ENCODE measurements around the gene EPHA5. TPM values are rescaled to one million over a fixed set of nuclear protein-coding genes. Genes with fewer than 3 reads are reported as not detected.

Gene EPHA5
- total RNA-seq, 1 experiment from 2014 or later, result 0.04 TPM

DNA sequence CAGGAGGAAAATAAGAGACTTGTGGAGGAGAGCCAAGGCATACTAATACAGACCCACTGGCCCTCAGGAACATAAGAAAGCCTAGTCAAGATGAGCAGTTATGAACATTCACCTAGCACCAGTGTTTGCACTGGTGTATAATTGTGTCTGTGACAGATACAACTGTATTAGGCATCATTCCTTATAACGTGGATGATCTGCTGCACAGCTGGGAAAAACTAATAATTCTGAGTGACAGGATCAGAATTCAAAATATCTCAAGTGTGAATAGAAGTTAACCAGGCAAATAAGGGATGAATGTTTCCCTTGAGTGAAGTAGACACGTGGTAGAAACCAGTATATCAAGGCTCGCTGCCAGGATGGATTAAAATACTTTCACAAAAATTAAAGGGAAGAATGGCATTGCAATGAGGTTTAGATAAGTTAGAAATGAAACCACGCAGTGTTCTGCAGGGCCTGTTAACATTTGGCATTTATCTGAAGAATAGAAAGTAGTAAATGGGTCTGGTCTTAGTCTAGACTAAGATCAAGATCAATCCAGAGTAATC lies 325.9 kb downstream of the EPHA5 start (continued):
- TF ChIP-seq, protein P1, sequence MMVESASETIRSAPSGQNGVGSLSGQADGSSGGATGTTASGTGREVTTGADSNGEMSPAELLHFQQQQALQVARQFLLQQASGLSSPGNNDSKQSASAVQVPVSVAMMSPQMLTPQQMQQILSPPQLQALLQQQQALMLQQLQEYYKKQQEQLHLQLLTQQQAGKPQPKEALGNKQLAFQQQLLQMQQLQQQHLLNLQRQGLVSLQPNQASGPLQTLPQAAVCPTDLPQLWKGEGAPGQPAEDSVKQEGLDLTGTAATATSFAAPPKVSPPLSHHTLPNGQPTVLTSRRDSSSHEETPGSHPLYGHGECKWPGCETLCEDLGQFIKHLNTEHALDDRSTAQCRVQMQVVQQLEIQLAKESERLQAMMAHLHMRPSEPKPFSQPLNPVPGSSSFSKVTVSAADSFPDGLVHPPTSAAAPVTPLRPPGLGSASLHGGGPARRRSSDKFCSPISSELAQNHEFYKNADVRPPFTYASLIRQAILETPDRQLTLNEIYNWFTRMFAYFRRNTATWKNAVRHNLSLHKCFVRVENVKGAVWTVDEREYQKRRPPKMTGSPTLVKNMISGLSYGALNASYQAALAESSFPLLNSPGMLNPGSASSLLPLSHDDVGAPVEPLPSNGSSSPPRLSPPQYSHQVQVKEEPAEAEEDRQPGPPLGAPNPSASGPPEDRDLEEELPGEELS (CRISPR knock-in tag; IDR thresholded peaks at IDR 0.05), result no peak
- TF ChIP-seq ZNF138 (CRISPR knock-in tag; conservative IDR thresholded peaks at IDR 0.05) (no peak), FOXK1 (CRISPR knock-in tag; IDR thresholded peaks at IDR 0.05) (no peak), ETV6 (CRISPR knock-in tag; IDR thresholded peaks at IDR 0.05) (no peak), MYBL2 (CRISPR knock-in tag; IDR thresholded peaks at IDR 0.05) (no peak)
- TF ChIP-seq, protein P2, sequence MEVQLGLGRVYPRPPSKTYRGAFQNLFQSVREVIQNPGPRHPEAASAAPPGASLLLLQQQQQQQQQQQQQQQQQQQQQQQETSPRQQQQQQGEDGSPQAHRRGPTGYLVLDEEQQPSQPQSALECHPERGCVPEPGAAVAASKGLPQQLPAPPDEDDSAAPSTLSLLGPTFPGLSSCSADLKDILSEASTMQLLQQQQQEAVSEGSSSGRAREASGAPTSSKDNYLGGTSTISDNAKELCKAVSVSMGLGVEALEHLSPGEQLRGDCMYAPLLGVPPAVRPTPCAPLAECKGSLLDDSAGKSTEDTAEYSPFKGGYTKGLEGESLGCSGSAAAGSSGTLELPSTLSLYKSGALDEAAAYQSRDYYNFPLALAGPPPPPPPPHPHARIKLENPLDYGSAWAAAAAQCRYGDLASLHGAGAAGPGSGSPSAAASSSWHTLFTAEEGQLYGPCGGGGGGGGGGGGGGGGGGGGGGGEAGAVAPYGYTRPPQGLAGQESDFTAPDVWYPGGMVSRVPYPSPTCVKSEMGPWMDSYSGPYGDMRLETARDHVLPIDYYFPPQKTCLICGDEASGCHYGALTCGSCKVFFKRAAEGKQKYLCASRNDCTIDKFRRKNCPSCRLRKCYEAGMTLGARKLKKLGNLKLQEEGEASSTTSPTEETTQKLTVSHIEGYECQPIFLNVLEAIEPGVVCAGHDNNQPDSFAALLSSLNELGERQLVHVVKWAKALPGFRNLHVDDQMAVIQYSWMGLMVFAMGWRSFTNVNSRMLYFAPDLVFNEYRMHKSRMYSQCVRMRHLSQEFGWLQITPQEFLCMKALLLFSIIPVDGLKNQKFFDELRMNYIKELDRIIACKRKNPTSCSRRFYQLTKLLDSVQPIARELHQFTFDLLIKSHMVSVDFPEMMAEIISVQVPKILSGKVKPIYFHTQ (CRISPR knock-in tag; IDR thresholded peaks at IDR 0.05), result no peak

DNA sequence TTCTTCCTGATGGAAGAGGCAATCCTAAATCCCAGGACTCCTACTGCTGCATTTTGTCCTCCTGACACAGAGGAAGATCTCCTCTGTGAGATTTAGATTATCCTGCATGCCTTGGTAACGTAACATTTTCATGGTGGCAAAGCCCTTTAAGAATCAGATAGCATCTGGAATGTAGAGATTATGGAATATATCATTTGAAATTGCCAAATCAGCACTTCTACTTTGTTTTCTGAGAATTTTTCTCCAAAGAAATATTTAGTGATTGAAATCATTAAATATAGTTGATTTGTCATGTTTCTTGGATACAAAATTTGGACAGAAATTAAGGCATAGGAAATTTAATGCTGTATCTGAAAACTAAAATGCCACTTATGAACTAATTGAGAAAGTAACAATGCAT lies 326.9 kb downstream of the EPHA5 start:
- Mint-ChIP-seq H3K27me3 (ENCODE audit: low read depth) (no peaks in the 10 kb centered on the region), H3K36me3 (no peaks in the 10 kb centered on the region), H3K27ac (no peak overlapping the region), H3K4me1 (no peaks in the 10 kb centered on the region), H3K9me3 (no peaks in the 10 kb centered on the region), H3K4me3 (no peak overlapping the region)
- no peak for TF ChIP-seq TEAD4 (CRISPR knock-in tag; IDR thresholded peaks at IDR 0.05)
- TF ChIP-seq, protein P3, sequence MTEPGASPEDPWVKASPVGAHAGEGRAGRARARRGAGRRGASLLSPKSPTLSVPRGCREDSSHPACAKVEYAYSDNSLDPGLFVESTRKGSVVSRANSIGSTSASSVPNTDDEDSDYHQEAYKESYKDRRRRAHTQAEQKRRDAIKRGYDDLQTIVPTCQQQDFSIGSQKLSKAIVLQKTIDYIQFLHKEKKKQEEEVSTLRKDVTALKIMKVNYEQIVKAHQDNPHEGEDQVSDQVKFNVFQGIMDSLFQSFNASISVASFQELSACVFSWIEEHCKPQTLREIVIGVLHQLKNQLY (CRISPR knock-in tag; IDR thresholded peaks at IDR 0.05), result no peak
- TF ChIP-seq ETV6 (CRISPR knock-in tag; IDR thresholded peaks at IDR 0.05), result no peak
- TF ChIP-seq NR2C2 (CRISPR knock-in tag; IDR thresholded peaks at IDR 0.05), result no peak
- TF ChIP-seq, protein P4, sequence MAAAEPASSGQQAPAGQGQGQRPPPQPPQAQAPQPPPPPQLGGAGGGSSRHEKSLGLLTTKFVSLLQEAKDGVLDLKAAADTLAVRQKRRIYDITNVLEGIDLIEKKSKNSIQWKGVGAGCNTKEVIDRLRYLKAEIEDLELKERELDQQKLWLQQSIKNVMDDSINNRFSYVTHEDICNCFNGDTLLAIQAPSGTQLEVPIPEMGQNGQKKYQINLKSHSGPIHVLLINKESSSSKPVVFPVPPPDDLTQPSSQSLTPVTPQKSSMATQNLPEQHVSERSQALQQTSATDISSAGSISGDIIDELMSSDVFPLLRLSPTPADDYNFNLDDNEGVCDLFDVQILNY (CRISPR knock-in tag; IDR thresholded peaks at IDR 0.05), result no peak
- no peak for TF ChIP-seq CBFB (CRISPR knock-in tag; IDR thresholded peaks at IDR 0.05; ENCODE audit: low read depth)
- no peak for TF ChIP-seq ZBTB21 (CRISPR knock-in tag; IDR thresholded peaks at IDR 0.05; ENCODE audit: borderline replicate concordance)
- no peak for TF ChIP-seq SMAD4 (CRISPR knock-in tag; IDR thresholded peaks at IDR 0.05)
- POLR2A ChIA-PET, result no interaction called here
- CTCF ChIA-PET, result no interaction called here
- ATAC-seq, result no peak
- DNase-seq (ENCODE audit: low spot score), result no peak

DNA sequence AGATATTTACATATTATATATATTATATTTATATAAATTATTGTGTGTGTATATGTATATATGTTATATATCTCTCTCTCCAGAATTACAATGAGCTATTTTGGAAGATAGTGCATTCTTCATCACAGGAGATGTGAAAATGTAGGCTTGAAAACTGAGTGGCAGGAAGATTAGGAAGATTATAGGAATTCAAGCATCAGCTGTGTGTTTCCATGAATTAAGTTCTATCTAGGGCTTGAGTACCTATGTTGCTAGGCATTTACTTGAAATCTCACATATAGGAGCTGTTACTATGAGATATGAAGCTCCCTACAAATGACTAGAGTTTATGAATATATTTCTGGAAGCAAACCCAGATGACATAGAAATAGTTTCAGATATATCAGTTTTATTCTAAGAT lies 328.7 kb downstream of the EPHA5 start:
- H3K27ac Mint-ChIP-seq, result no peak overlapping the region
- no peaks in the 10 kb centered on the region for H3K36me3 Mint-ChIP-seq
- no peak overlapping the region for H3K4me3 Mint-ChIP-seq
- POLR2A ChIA-PET, result no interaction called here
- H3K9me3 Mint-ChIP-seq, result no peaks in the 10 kb centered on the region
- TF ChIP-seq ZNF263 (CRISPR knock-in tag; IDR thresholded peaks at IDR 0.05; ENCODE audit: low read depth) (no peak), ATF1 (CRISPR knock-in tag; IDR thresholded peaks at IDR 0.05) (no peak), EMX1 (CRISPR knock-in tag; IDR thresholded peaks at IDR 0.05) (no peak), CREB1 (CRISPR knock-in tag; IDR thresholded peaks at IDR 0.05) (no peak), IRF2 (CRISPR knock-in tag; IDR thresholded peaks at IDR 0.05; ENCODE audit: borderline replicate concordance, low read depth) (no peak), CBFB (CRISPR knock-in tag; IDR thresholded peaks at IDR 0.05; ENCODE audit: low read depth) (no peak), FOXJ3 (CRISPR knock-in tag; IDR thresholded peaks at IDR 0.05; ENCODE audit: borderline replicate concordance) (no peak), NFYB (CRISPR knock-in tag; conservative IDR thresholded peaks at IDR 0.05; ENCODE audit: low read depth) (no peak), MXD4 (CRISPR knock-in tag; IDR thresholded peaks at IDR 0.05; ENCODE audit: borderline replicate concordance) (no peak), CREM (CRISPR knock-in tag; IDR thresholded peaks at IDR 0.05) (no peak)
- TF ChIP-seq, protein P5, sequence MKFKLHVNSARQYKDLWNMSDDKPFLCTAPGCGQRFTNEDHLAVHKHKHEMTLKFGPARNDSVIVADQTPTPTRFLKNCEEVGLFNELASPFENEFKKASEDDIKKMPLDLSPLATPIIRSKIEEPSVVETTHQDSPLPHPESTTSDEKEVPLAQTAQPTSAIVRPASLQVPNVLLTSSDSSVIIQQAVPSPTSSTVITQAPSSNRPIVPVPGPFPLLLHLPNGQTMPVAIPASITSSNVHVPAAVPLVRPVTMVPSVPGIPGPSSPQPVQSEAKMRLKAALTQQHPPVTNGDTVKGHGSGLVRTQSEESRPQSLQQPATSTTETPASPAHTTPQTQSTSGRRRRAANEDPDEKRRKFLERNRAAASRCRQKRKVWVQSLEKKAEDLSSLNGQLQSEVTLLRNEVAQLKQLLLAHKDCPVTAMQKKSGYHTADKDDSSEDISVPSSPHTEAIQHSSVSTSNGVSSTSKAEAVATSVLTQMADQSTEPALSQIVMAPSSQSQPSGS (CRISPR knock-in tag; IDR thresholded peaks at IDR 0.05; ENCODE audit: borderline replicate concordance, low read depth), result no peak
- TF ChIP-seq, protein P6, sequence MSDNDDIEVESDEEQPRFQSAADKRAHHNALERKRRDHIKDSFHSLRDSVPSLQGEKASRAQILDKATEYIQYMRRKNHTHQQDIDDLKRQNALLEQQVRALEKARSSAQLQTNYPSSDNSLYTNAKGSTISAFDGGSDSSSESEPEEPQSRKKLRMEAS (CRISPR knock-in tag; IDR thresholded peaks at IDR 0.05), result no peak
- H3K4me1 Mint-ChIP-seq, result no peaks in the 10 kb centered on the region
- ATAC-seq (no peak), DNase-seq (ENCODE audit: low spot score) (no peak)
- H3K27me3 Mint-ChIP-seq (ENCODE audit: low read depth), result no peaks in the 10 kb centered on the region
- CTCF ChIA-PET, result no interaction called here

Data from WTC11 (cell line).